HCT116 (cell line): ENCODE results near the gene VEGFD. TPM values are rescaled to one million over a fixed set of nuclear protein-coding genes. Genes with fewer than 3 reads are reported as not detected.

ENCODE experiments used
- ATAC-seq: fragments of 200-7000 bp; cut with Tn5 transposase; 2 replicates; pipeline ENCODE4 v1.9.1; 2020; ENCODE audit warnings: mild to moderate bottlenecking, moderate library complexity
- BruUV-seq: library from RNA; stranded (reverse); fragments of 400-500 nt; replicated peaks from 2 replicates; lab custom pipeline; 2021; lab: Mats Ljungman, UMichigan
- CTCF ChIA-PET: fragments of 300-600 bp; sonication (Branson Sonifier 250); formaldehyde crosslinking; loops from one replicate; lab custom pipeline; 2021; ENCODE audit warnings: antibody characterized with exemption; lab: Charles Lee
- POLR2A ChIA-PET: fragments of 300-600, 350-600 bp; sonication (Branson Sonifier 250); formaldehyde crosslinking; loops from one replicate; lab custom pipeline; 2021; ENCODE audit warnings: antibody characterized with exemption; lab: Charles Lee
- RAD21 ChIA-PET, 2 experiments: fragments of 300-600 bp; sonication (Branson Sonifier 250); formaldehyde crosslinking; loops; one replicate each; lab custom pipeline; 2023; ENCODE audit warnings: low total read pairs in 2 of 2; ENCODE audit not compliant: uncharacterized antibody in 2 of 2, unreplicated experiment in 2 of 2, low non-redundant PET in 1 of 2; lab: Charles Lee
- DNase-seq: peaks from one replicate; pipeline ENCODE4 v3.0.0-alpha.2; 2010; ENCODE audit warnings: low read depth, low spot score
- H2AFZ ChIP-seq: fragments of 200-600 bp; shearing (Covaris generic), sonication (generic); 2 replicates; pipeline ENCODE4 v1.6.1; 2017; ENCODE audit warnings: low read depth, mixed run types, mixed read lengths, antibody characterized with exemption, low read length; ENCODE audit not compliant: poor library complexity, severe bottlenecking
- H3K27ac ChIP-seq: 2 replicates; pipeline ENCODE4 v1.5.1; 2012; ENCODE audit warnings: low read depth, low read length
- H3K27me3 ChIP-seq: fragments of 200-600 bp; sonication (generic); 2 replicates; pipeline ENCODE4 v1.6.1; 2016; ENCODE audit warnings: mixed run types, low read length, mixed read lengths; ENCODE audit not compliant: insufficient read depth
- H3K36me3 ChIP-seq, 2 experiments: fragments of 200-500 bp in 1 of 2; fragments of 200-600 bp in 1 of 2; sonication (Bioruptor generic) in 1 of 2; sonication (generic) in 1 of 2; 2 replicates each; pipeline versions ENCODE4 v1.5.1 to v1.6.1; 2014 to 2016; ENCODE audit warnings: low read length in 2 of 2, inconsistent platforms in 1 of 2, mixed read lengths in 1 of 2, mixed run types in 1 of 2; ENCODE audit not compliant: insufficient read depth in 2 of 2, control insufficient read depth in 1 of 2
- H3K4me1 ChIP-seq, 2 experiments: fragments of 200-600 bp in 1 of 2; sonication (generic) in 1 of 2; 2 replicates each; pipeline versions ENCODE4 v1.5.1 to v1.6.1; 2012 to 2017; ENCODE audit warnings: low read length in 2 of 2, inconsistent platforms in 1 of 2, mild to moderate bottlenecking in 1 of 2, mixed read lengths in 1 of 2, mixed run types in 1 of 2, moderate library complexity in 1 of 2; ENCODE audit not compliant: insufficient read depth in 2 of 2, control insufficient read depth in 1 of 2
- H3K4me2 ChIP-seq: fragments of 200-600 bp; sonication (generic); 2 replicates; pipeline ENCODE4 v1.6.1; 2017; ENCODE audit warnings: mixed run types, low read length, mixed read lengths
- H3K4me3 ChIP-seq, 2 experiments: fragments of 200-600 bp in 1 of 2; sonication (generic) in 1 of 2; replicated peaks in 1 of 2; 2 replicates each; pipeline ENCODE4 v1.5.1; 2011 to 2016; ENCODE audit warnings: low read length in 2 of 2, control low read depth in 1 of 2, low read depth in 1 of 2, mild to moderate bottlenecking in 1 of 2, mixed read lengths in 1 of 2, mixed run types in 1 of 2
- H3K79me2 ChIP-seq: fragments of 200-600 bp; sonication (generic); 2 replicates; pipeline ENCODE4 v1.6.1; 2017; ENCODE audit warnings: mild to moderate bottlenecking, mixed run types, low read length, moderate library complexity, mixed read lengths; ENCODE audit not compliant: insufficient read depth
- H3K9ac ChIP-seq: fragments of 200-600 bp; sonication (generic); 2 replicates; pipeline ENCODE4 v1.6.1; 2016; ENCODE audit warnings: low read length, mixed read lengths
- H3K9me2 ChIP-seq: fragments of 200-600 bp; sonication (generic), shearing (Covaris generic); 2 replicates; pipeline ENCODE4 v1.6.1; 2017; ENCODE audit warnings: mixed run types, mild to moderate bottlenecking, moderate library complexity; ENCODE audit not compliant: insufficient read depth
- H3K9me3 ChIP-seq, 2 experiments: fragments of 200-500 bp in 1 of 2; fragments of 200-600 bp in 1 of 2; sonication (Bioruptor generic) in 1 of 2; sonication (generic) in 1 of 2; 2 replicates each; pipeline ENCODE4 v1.6.1; 2014 to 2017; ENCODE audit warnings: low read length in 2 of 2, mixed read lengths in 2 of 2, inconsistent platforms in 1 of 2, low read depth in 1 of 2, mild to moderate bottlenecking in 1 of 2, mixed run types in 1 of 2, moderate library complexity in 1 of 2; ENCODE audit not compliant: control insufficient read depth in 1 of 2, insufficient read depth in 1 of 2
- H4K20me1 ChIP-seq: fragments of 200-600 bp; sonication (generic), shearing (Covaris generic); 2 replicates; pipeline ENCODE4 v1.6.1; 2017; ENCODE audit warnings: mixed run types, mild to moderate bottlenecking, moderate library complexity; ENCODE audit not compliant: insufficient read depth
- CBX3 ChIP-seq: IDR thresholded peaks from 2 replicates; pipeline ENCODE4 v1.6.1; 2012; ENCODE audit warnings: low read depth
- CEBPB ChIP-seq: IDR thresholded peaks from 2 replicates; pipeline ENCODE4 v1.6.1; 2012; ENCODE audit warnings: low read depth
- EGR1 ChIP-seq: IDR thresholded peaks from 2 replicates; pipeline ENCODE4 v1.6.1; 2012; ENCODE audit warnings: low read depth
- ELF1 ChIP-seq: IDR thresholded peaks from 2 replicates; pipeline ENCODE4 v1.6.1; 2012; ENCODE audit warnings: low read depth, borderline replicate concordance
- EZH2 ChIP-seq: fragments of 200-600 bp; sonication (generic); IDR thresholded peaks from 2 replicates; pipeline ENCODE4 v1.6.1; 2017; ENCODE audit warnings: antibody characterized with exemption, mixed run types
- FOSL1 ChIP-seq: IDR thresholded peaks from 2 replicates; pipeline ENCODE4 v1.6.1; 2012; ENCODE audit warnings: low read depth
- MAX ChIP-seq: IDR thresholded peaks from 2 replicates; pipeline ENCODE4 v1.6.1; 2012
- POLR2A ChIP-seq: IDR thresholded peaks from 2 replicates; pipeline ENCODE4 v1.7.0; 2011; ENCODE audit warnings: borderline replicate concordance; ENCODE audit not compliant: insufficient read depth, insufficient read length; ENCODE audit errors: extremely low read depth
- POLR2AphosphoS5 ChIP-seq: IDR thresholded peaks from 2 replicates; pipeline ENCODE4 v1.6.1; 2011; ENCODE audit warnings: mild to moderate bottlenecking, low read depth, low read length, moderate library complexity
- RAD21 ChIP-seq: IDR thresholded peaks from 2 replicates; pipeline ENCODE4 v1.6.1; 2012; ENCODE audit warnings: low read depth, mild to moderate bottlenecking
- REST ChIP-seq: IDR thresholded peaks from 2 replicates; pipeline ENCODE4 v1.6.1; 2012; ENCODE audit warnings: low read depth
- SIN3A ChIP-seq: IDR thresholded peaks from 2 replicates; pipeline ENCODE4 v1.6.1; 2012; ENCODE audit warnings: low read depth
- SP1 ChIP-seq: IDR thresholded peaks from 2 replicates; pipeline ENCODE4 v1.6.1; 2012; ENCODE audit warnings: low read depth
- TCF7L2 ChIP-seq: IDR thresholded peaks from 2 replicates; pipeline ENCODE4 v1.7.0; 2011; ENCODE audit warnings: borderline replicate concordance, inconsistent platforms; ENCODE audit not compliant: insufficient read depth, insufficient read length; ENCODE audit errors: extremely low read depth
- YY1 ChIP-seq: IDR thresholded peaks from 2 replicates; pipeline ENCODE4 v1.6.1; 2011; ENCODE audit warnings: low read length, low read depth, moderate library complexity, mild to moderate bottlenecking; ENCODE audit not compliant: insufficient replicate concordance; ENCODE audit errors: extremely low read depth
- ZNF274 ChIP-seq: fragments of 200-500 bp; sonication (Bioruptor generic); IDR thresholded peaks from 2 replicates; pipeline ENCODE4 v1.6.1; 2014; ENCODE audit warnings: mild to moderate bottlenecking, low read depth, low read length, inconsistent platforms
- intact Hi-C: fragments of 100-400 bp; cut with micrococcal nuclease; formaldehyde crosslinking; loops from 2 replicates; pipeline ENCODE4 v1.10.0; 2022
- total RNA-seq: library from RNA; stranded (reverse); gene quantifications from one replicate; pipeline ENCODE4 v1.2.1, GENCODE V29; 2021; ENCODE audit not compliant: unreplicated experiment
- TF ChIP-seq, protein P1 (sequence below): IDR thresholded peaks from 2 replicates; pipeline ENCODE4 v1.6.1; 2012
- TF ChIP-seq, protein P2 (sequence below), 3 experiments: fragments of 200-600 bp in 1 of 3; sonication (generic) in 1 of 3; IDR thresholded peaks in 2 of 3; conservative IDR thresholded peaks in 1 of 3; 2 replicates each; pipeline ENCODE4 v1.5.1; 2012 to 2017; ENCODE audit warnings: low read depth in 2 of 3, low read length in 2 of 3, antibody characterized with exemption in 1 of 3, borderline replicate concordance in 1 of 3, control low read depth in 1 of 3, mild to moderate bottlenecking in 1 of 3, mixed read lengths in 1 of 3, mixed run types in 1 of 3, moderate library complexity in 1 of 3; ENCODE audit not compliant: insufficient read depth in 1 of 3

Gene VEGFD
- total RNA-seq, 1 experiment from 2014 or later: 0.37 TPM

DNA sequence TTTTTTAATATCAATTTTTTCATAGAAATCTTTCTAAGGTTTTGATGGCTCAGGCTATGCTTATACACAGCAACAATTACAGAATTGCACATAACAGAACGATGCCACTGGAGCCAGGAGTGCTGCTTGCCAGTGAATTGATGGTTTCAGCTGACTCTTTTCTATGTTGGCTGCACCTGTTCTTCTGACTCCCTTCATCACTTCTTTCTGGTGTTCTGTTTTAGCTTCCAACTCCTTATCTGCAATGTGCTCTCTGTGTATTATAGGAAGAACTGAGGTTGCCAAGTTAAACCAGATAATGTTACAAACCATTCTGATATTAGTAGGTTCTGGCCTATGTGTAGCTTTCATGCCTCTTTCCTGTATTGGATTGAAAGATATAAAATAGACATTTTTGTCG lies 11.6 kb upstream of the VEGFD start:
- Histone ChIP-seq H3K4me1 (no peaks in the 10 kb centered on the region), H4K20me1 (no peaks in the 10 kb centered on the region), H3K27me3 (no peaks in the 10 kb centered on the region), H3K9me2 (no peaks in the 10 kb centered on the region), H3K4me2 (no peak overlapping the region), H2AFZ (no peak overlapping the region), H3K79me2 (no peaks in the 10 kb centered on the region), H3K9me3 (no peaks in the 10 kb centered on the region), H3K4me3 (no peak overlapping the region), H3K36me3 (no peaks in the 10 kb centered on the region), H3K9ac (no peak overlapping the region), H3K27ac (no peak overlapping the region)
- intact Hi-C loops: no loop called here
- TF ChIP-seq, protein P1, sequence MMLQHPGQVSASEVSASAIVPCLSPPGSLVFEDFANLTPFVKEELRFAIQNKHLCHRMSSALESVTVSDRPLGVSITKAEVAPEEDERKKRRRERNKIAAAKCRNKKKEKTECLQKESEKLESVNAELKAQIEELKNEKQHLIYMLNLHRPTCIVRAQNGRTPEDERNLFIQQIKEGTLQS: no peak
- TF ChIP-seq CBX3: no peak
- TF ChIP-seq POLR2A: no peak
- no peak for TF ChIP-seq CEBPB
- no peak for TF ChIP-seq YY1
- TF ChIP-seq ELF1: no peak
- no peak for TF ChIP-seq SIN3A
- no peak for TF ChIP-seq SP1
- TF ChIP-seq RAD21: no peak
- TF ChIP-seq, protein P2, sequence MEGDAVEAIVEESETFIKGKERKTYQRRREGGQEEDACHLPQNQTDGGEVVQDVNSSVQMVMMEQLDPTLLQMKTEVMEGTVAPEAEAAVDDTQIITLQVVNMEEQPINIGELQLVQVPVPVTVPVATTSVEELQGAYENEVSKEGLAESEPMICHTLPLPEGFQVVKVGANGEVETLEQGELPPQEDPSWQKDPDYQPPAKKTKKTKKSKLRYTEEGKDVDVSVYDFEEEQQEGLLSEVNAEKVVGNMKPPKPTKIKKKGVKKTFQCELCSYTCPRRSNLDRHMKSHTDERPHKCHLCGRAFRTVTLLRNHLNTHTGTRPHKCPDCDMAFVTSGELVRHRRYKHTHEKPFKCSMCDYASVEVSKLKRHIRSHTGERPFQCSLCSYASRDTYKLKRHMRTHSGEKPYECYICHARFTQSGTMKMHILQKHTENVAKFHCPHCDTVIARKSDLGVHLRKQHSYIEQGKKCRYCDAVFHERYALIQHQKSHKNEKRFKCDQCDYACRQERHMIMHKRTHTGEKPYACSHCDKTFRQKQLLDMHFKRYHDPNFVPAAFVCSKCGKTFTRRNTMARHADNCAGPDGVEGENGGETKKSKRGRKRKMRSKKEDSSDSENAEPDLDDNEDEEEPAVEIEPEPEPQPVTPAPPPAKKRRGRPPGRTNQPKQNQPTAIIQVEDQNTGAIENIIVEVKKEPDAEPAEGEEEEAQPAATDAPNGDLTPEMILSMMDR (IDR thresholded peaks at IDR 0.05 in 2 of 3, conservative IDR thresholded peaks at IDR 0.05 in 1 of 3; ENCODE audit: borderline replicate concordance in 1 of 3, insufficient read depth in 1 of 3, low read depth in 2 of 3, low read length in 2 of 3): no peak
- no peak for TF ChIP-seq MAX
- TF ChIP-seq POLR2AphosphoS5: no peak
- TF ChIP-seq ZNF274: no peak
- TF ChIP-seq EGR1: no peak
- TF ChIP-seq EZH2: no peak
- TF ChIP-seq FOSL1: no peak
- TF ChIP-seq REST: no peak
- TF ChIP-seq TCF7L2: no peak
- CTCF ChIA-PET: no interaction called here
- RAD21 ChIA-PET: no interaction called here
- ATAC-seq (no peak), DNase-seq (no peak)
- no TSS peak for BruUV-seq
- POLR2A ChIA-PET: no interaction called here
